PFSK-1 (cell line): ENCODE data around the gene TM2D3.

Experiments
- POLR2AphosphoS5 ChIP-seq: IDR thresholded peaks from 2 replicates; pipeline ENCODE4 v1.6.1; 2012; ENCODE audit warnings: low read depth, mild to moderate bottlenecking, control low read depth, low read length, moderate library complexity
- REST ChIP-seq, 2 experiments: IDR thresholded peaks; 2 replicates each; pipeline versions ENCODE4 v1.6.1 to v1.8.0; 2011 to 2012; ENCODE audit warnings: low read depth in 2 of 2, low read length in 2 of 2, control low read depth in 1 of 2, inconsistent platforms in 1 of 2, mild to moderate bottlenecking in 1 of 2, moderate library complexity in 1 of 2; ENCODE audit not compliant: insufficient read depth in 1 of 2
- SIN3A ChIP-seq: IDR thresholded peaks from 2 replicates; pipeline ENCODE4 v1.6.1; 2012; ENCODE audit warnings: mild to moderate bottlenecking, low read length, moderate library complexity, borderline replicate concordance; ENCODE audit not compliant: insufficient read depth
- TAF1 ChIP-seq: IDR thresholded peaks from 2 replicates; pipeline ENCODE4 v1.6.1; 2012; ENCODE audit warnings: low read length, control low read depth, borderline replicate concordance; ENCODE audit not compliant: insufficient read depth

- TF ChIP-seq REST (IDR thresholded peaks at IDR 0.05; ENCODE audit: insufficient read depth in 1 of 2, low read depth in 2 of 2, low read length in 2 of 2) (no peak), POLR2AphosphoS5 (no peak), TAF1 (no peak), SIN3A (no peak)
These were observed 20.1 kb upstream of the TM2D3 start for GRCh38 chr15:101672298-101672697.
